K562 (cell line): ENCODE data around the gene GAL3ST3. TPM values are rescaled to one million over a fixed set of nuclear protein-coding genes. Genes with fewer than 3 reads are reported as not detected.

ENCODE experiments used
- ATAC-seq: fragments of 200-7000 bp; cut with Tn5 transposase; 3 replicates; pipeline ENCODE4 v1.9.1; 2020; ENCODE audit warnings: moderate library complexity
- BruUV-seq: library from RNA; stranded (reverse); fragments of 400-500 nt; replicated peaks from 2 replicates; lab custom pipeline; 2021; lab: Mats Ljungman, UMichigan
- CTCF ChIA-PET: fragments of 300-600 bp; formaldehyde crosslinking; extraction: SDS; loops from one replicate; lab custom pipeline; 2021; ENCODE audit warnings: low intra/inter-chr PET ratio; lab: Yijun Ruan, JAX
- POLR2A ChIA-PET: fragments of 300-600, 350-650 bp; sonication (Branson Sonifier 250); formaldehyde crosslinking; extraction: SDS; loops from one replicate; lab custom pipeline; 2021; ENCODE audit warnings: antibody characterized with exemption, inconsistent platforms; lab: Yijun Ruan, JAX
- DNase-seq, 4 experiments: peaks; one replicate each; pipeline versions ENCODE4 v3.0.0 to v3.0.0-alpha.2; 2011 to 2018; ENCODE audit warnings: low spot score in 3 of 4, mixed read lengths in 3 of 4; ENCODE audit errors: extremely low read depth in 1 of 4
- FAIRE-seq: peaks from 2 replicates; lab custom pipeline; 2011; peaks lifted over from hg19 to GRCh38; lab: Jason Lieb, UNC
- H2AFZ ChIP-seq: 2 replicates; pipeline ENCODE4 v1.6.0; 2011; ENCODE audit warnings: low read depth, low read length, control low read depth, inconsistent platforms
- H3K27ac ChIP-seq: fragments of 200-600 bp; 3 replicates; pipeline ENCODE4 v1.8.0; 2011; ENCODE audit warnings: low read depth, mild to moderate bottlenecking, control low read depth, inconsistent platforms, low read length, moderate library complexity, mixed read lengths; ENCODE audit errors: extremely low read depth
- H3K27me3 ChIP-seq, 2 experiments: fragments of 300-600 bp in 1 of 2; 2 replicates in 1 of 2; 3 replicates in 1 of 2; pipeline versions ENCODE4 v1.6.0 to v1.8.0; 2011; ENCODE audit warnings: inconsistent platforms in 2 of 2, low read length in 2 of 2, mild to moderate bottlenecking in 1 of 2, mixed read lengths in 1 of 2, moderate library complexity in 1 of 2; ENCODE audit not compliant: control insufficient read depth in 2 of 2, insufficient read depth in 2 of 2
- H3K36me3 ChIP-seq: fragments of 300-600 bp; 3 replicates; pipeline ENCODE4 v1.8.0; 2011; ENCODE audit warnings: mild to moderate bottlenecking, low read length, inconsistent platforms; ENCODE audit not compliant: control insufficient read depth, insufficient read depth
- H3K4me1 ChIP-seq, 2 experiments: fragments of 200-600 bp in 1 of 2; replicated peaks in 1 of 2; 2 replicates in 1 of 2; 3 replicates in 1 of 2; pipeline versions ENCODE4 v1.5.1 to v1.8.0; 2011; ENCODE audit warnings: inconsistent platforms in 2 of 2, low read length in 2 of 2, mild to moderate bottlenecking in 1 of 2, mixed read lengths in 1 of 2, moderate library complexity in 1 of 2; ENCODE audit not compliant: control insufficient read depth in 2 of 2, insufficient read depth in 2 of 2
- H3K4me2 ChIP-seq: 2 replicates; pipeline ENCODE4 v1.6.1; 2011; ENCODE audit warnings: low read length, control low read depth, inconsistent platforms, mixed read lengths; ENCODE audit not compliant: insufficient read depth
- H3K4me3 ChIP-seq: fragments of 200-600 bp; sonication (generic), shearing (Covaris generic); 2 replicates; pipeline ENCODE4 v1.5.1; 2016; ENCODE audit warnings: control low read depth, inconsistent platforms
- H3K79me2 ChIP-seq: fragments of 200-600 bp; 3 replicates; pipeline ENCODE4 v1.8.0; 2011; ENCODE audit warnings: low read length, inconsistent platforms; ENCODE audit not compliant: control insufficient read depth, insufficient read depth
- H3K9ac ChIP-seq, 2 experiments: 2 replicates each; pipeline versions ENCODE4 v1.6.0 to v1.6.1; 2011; ENCODE audit warnings: low read depth in 2 of 2, low read length in 2 of 2, control low read depth in 1 of 2, inconsistent platforms in 1 of 2, mild to moderate bottlenecking in 1 of 2, mixed read lengths in 1 of 2; ENCODE audit not compliant: insufficient read depth in 1 of 2
- H3K9me1 ChIP-seq: one replicate; pipeline ENCODE4 v1.6.0; 2011; ENCODE audit warnings: inconsistent platforms, mild to moderate bottlenecking, low read length, moderate library complexity; ENCODE audit not compliant: control insufficient read depth, insufficient read depth
- H3K9me3 ChIP-seq: replicated peaks from 2 replicates; pipeline ENCODE4 v1.5.1; 2011; ENCODE audit warnings: low read depth, low read length, inconsistent platforms; ENCODE audit not compliant: control insufficient read depth, insufficient read depth
- H4K20me1 ChIP-seq: replicated peaks from 2 replicates; pipeline ENCODE4 v1.6.1; 2011; ENCODE audit warnings: low read length, inconsistent platforms, mixed read lengths; ENCODE audit not compliant: control insufficient read depth, insufficient read depth
- BCL6 ChIP-seq: fragments of 250-450 bp; sonication (Bioruptor Pico); IDR thresholded peaks from 2 replicates; pipeline ENCODE4 v1.4.0; 2020
- CEBPG ChIP-seq, 3 experiments: fragments of 200-800 bp in 1 of 3; sonication (Bioruptor generic) in 1 of 3; sonication (generic) in 1 of 3; formaldehyde crosslinking in 1 of 3; IDR thresholded peaks in 2 of 3; conservative IDR thresholded peaks in 1 of 3; 2 replicates each; pipeline versions ENCODE4 v1.6.1 to v1.8.0; 2016 to 2022; ENCODE audit warnings: missing compliant biosample characterization in 2 of 3, missing genetic modification characterization in 2 of 3, mild to moderate bottlenecking in 1 of 3, missing genetic modification reagents in 1 of 3
- ELF2 ChIP-seq: fragments of 250-450 bp; sonication (Bioruptor Pico); IDR thresholded peaks from 2 replicates; pipeline ENCODE4 v1.5.0; 2021; ENCODE audit warnings: mild to moderate bottlenecking
- ESRRA ChIP-seq: fragments of 450-650 bp; IDR thresholded peaks from 2 replicates; pipeline ENCODE4 v1.6.1; 2014; ENCODE audit warnings: low read depth, mild to moderate bottlenecking, moderate library complexity, borderline replicate concordance
- MYC ChIP-seq, 2 experiments: fragments of 250-450 bp in 1 of 2; sonication (Bioruptor Pico) in 1 of 2; IDR thresholded peaks; 2 replicates each; pipeline versions ENCODE4 v1.5.1 to v1.6.1; 2012 to 2021; ENCODE audit warnings: low read depth in 2 of 2, borderline replicate concordance in 1 of 2, improper control_type of control experiment in 1 of 2, low read length in 1 of 2, mild to moderate bottlenecking in 1 of 2, moderate library complexity in 1 of 2
- TEAD1 ChIP-seq, 2 experiments: fragments of 450-650 bp in 1 of 2; sonication (generic) in 1 of 2; formaldehyde crosslinking; IDR thresholded peaks; 2 replicates each; pipeline versions ENCODE4 v1.4.0 to v1.8.0; 2020 to 2022; ENCODE audit warnings: mild to moderate bottlenecking in 2 of 2, missing genetic modification reagents in 1 of 2
- TOE1 ChIP-seq, 2 experiments: fragments of 450-650 bp in 1 of 2; sonication (generic) in 1 of 2; formaldehyde crosslinking in 1 of 2; IDR thresholded peaks; 2 replicates each; pipeline versions ENCODE4 v1.7.1 to v1.8.0; 2016 to 2022; ENCODE audit warnings: borderline replicate concordance in 2 of 2, mild to moderate bottlenecking in 2 of 2, antibody characterized with exemption in 1 of 2, inconsistent platforms in 1 of 2, low read depth in 1 of 2, missing genetic modification reagents in 1 of 2, moderate library complexity in 1 of 2
- XRCC5 ChIP-seq: fragments of 200-400 bp; formaldehyde crosslinking; IDR thresholded peaks from 2 replicates; pipeline ENCODE4 v1.6.1; 2017; ENCODE audit warnings: low read depth, mild to moderate bottlenecking, low read length
- ZNF76 ChIP-seq: fragments of 250-450 bp; sonication (Bioruptor Pico); IDR thresholded peaks from 2 replicates; pipeline ENCODE4 v1.4.0; 2020; ENCODE audit warnings: mild to moderate bottlenecking, moderate library complexity, borderline replicate concordance
- WGBS: fragments of 100-300 bp; shearing (Covaris generic); methylation state at CpG from one replicate; pipeline ENCODE4 v1.1.6; 2016; ENCODE audit warnings: low coverage, mixed read lengths; ENCODE audit not compliant: insufficient coverage; ENCODE audit errors: missing lambda C conversion rate; 5-methylcytosine and 5-hydroxymethylcytosine counted together
- in situ Hi-C: fragments of 300-500 bp; cut with MboI; formaldehyde crosslinking; loops from 4 replicates; pipeline ENCODE4 v1.15.0; 2018; ENCODE audit warnings: inconsistent platforms, mixed read lengths
- intact Hi-C: fragments of 100-400 bp; cut with micrococcal nuclease; formaldehyde crosslinking; loops from 2 replicates; pipeline ENCODE4 v1.14.2; 2022
- polyA plus RNA-seq, 8 experiments: library from polyadenylated mRNA; depleted of rRNA in 4 of 8; stranded (reverse) in 5 of 8; unstranded in 3 of 8; fragments of >200 nt; fragmentation: Nextera tagmentation in 2 of 8; fragmentation: Illumina TruSeq in 1 of 8; extraction: Ambion mirVana in 2 of 8; extraction: Trizol in 1 of 8; gene quantifications; 2 replicates each; pipeline versions ENCODE4 v1.2.1 to v1.2.3, GENCODE V29; 2011 to 2014; ENCODE audit warnings: inconsistent platforms in 1 of 8, missing spikeins in 1 of 8
- total RNA-seq, 7 experiments: library from RNA; depleted of rRNA in 6 of 7; stranded (reverse); fragments of >200 nt in 6 of 7; fragmentation: Illumina TruSeq in 2 of 7; extraction: Trizol in 2 of 7; gene quantifications; 2 replicates each; pipeline versions ENCODE4 v1.2.1 to v1.2.3, GENCODE V29; 2011 to 2021; ENCODE audit warnings: low replicate concordance in 1 of 7
- TF ChIP-seq, protein P1 (sequence below): fragments of 250-450 bp; sonication (Bioruptor Pico); IDR thresholded peaks from 2 replicates; pipeline ENCODE4 v1.4.0; 2020; ENCODE audit warnings: mild to moderate bottlenecking
- TF ChIP-seq, protein P2 (sequence below): IDR thresholded peaks from 2 replicates; pipeline ENCODE4 v1.6.1; 2011; ENCODE audit warnings: borderline replicate concordance, low read depth, mild to moderate bottlenecking, moderate library complexity, low read length; ENCODE audit not compliant: insufficient read depth, poor library complexity, severe bottlenecking
- TF ChIP-seq, protein P3 (sequence below): fragments of 200-800 bp; sonication (Bioruptor generic); IDR thresholded peaks from 2 replicates; pipeline ENCODE4 v1.6.1; 2017; ENCODE audit warnings: missing genetic modification characterization, missing compliant biosample characterization

Gene GAL3ST3
- total and polyA plus RNA-seq, 9 of the 15 experiments (the other 6 are each of a cell fraction or from before 2014, with no cell fraction given), result not detected

GRCh38 chr11:66068923-66069714 lies 20.2 kb upstream of the GAL3ST3 start:
- DNase-seq (peak in 1 of 4 experiments; percentile 49), ATAC-seq (peak; percentile 5), FAIRE-seq (peak; percentile 70)
- Histone ChIP-seq H3K27me3 (no peaks in the 10 kb centered on the region), H3K36me3 (peaks cover 66% of the 10 kb centered on the region), H3K9ac (peak overlapping the region; percentile 60 to 92), H3K27ac (peak overlapping the region; percentile 64), H4K20me1 (peaks cover 4% of the 10 kb centered on the region; the same call in 1 of the 2 replicates), H3K4me1 (peaks cover 19 to 31% of the 10 kb centered on the region in 2 experiments), H3K79me2 (peaks cover 34% of the 10 kb centered on the region), H2AFZ (peak overlapping the region; percentile 75), H3K4me2 (peak overlapping the region; percentile 83), H3K9me3 (no peaks in the 10 kb centered on the region), H3K4me3 (peak overlapping the region; percentile 72), H3K9me1 (no peaks in the 10 kb centered on the region)
- TSS peak; percentile 27 for BruUV-seq
- ChIA-PET CTCF (interaction anchor here (0.5 to 1.2 kb wide), 3 partner anchors 62 to 80 kb away, joined by 3 to 4 read pairs (median 3); no protein-coding TSS in a partner anchor), POLR2A (interaction anchor here (0.6 to 5.5 kb wide), 7 partner anchors 10 to 1193 kb away, joined by 3 to 47 read pairs (median 4); no protein-coding TSS in a partner anchor)
- intact Hi-C loops (loop anchor here (1.0 to 5.0 kb wide), 2 partner anchors 65 to 67 kb away; partner anchors contain the start of genes BANF1 and EIF1AD), in situ Hi-C loops (no loop called here)
- 40% methylated on average over 14 of the region's 14 CpGs for WGBS
- TF ChIP-seq, protein P1, sequence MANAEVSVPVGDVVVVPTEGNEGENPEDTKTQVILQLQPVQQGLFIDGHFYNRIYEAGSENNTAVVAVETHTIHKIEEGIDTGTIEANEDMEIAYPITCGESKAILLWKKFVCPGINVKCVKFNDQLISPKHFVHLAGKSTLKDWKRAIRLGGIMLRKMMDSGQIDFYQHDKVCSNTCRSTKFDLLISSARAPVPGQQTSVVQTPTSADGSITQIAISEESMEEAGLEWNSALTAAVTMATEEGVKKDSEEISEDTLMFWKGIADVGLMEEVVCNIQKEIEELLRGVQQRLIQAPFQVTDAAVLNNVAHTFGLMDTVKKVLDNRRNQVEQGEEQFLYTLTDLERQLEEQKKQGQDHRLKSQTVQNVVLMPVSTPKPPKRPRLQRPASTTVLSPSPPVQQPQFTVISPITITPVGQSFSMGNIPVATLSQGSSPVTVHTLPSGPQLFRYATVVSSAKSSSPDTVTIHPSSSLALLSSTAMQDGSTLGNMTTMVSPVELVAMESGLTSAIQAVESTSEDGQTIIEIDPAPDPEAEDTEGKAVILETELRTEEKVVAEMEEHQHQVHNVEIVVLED, result no peak
- TF ChIP-seq, protein P2, sequence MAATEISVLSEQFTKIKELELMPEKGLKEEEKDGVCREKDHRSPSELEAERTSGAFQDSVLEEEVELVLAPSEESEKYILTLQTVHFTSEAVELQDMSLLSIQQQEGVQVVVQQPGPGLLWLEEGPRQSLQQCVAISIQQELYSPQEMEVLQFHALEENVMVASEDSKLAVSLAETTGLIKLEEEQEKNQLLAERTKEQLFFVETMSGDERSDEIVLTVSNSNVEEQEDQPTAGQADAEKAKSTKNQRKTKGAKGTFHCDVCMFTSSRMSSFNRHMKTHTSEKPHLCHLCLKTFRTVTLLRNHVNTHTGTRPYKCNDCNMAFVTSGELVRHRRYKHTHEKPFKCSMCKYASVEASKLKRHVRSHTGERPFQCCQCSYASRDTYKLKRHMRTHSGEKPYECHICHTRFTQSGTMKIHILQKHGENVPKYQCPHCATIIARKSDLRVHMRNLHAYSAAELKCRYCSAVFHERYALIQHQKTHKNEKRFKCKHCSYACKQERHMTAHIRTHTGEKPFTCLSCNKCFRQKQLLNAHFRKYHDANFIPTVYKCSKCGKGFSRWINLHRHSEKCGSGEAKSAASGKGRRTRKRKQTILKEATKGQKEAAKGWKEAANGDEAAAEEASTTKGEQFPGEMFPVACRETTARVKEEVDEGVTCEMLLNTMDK, result peak; percentile 1
- TF ChIP-seq TOE1 (IDR thresholded peaks at IDR 0.05; ENCODE audit: borderline replicate concordance) (no peak), TOE1 (CRISPR knock-in tag; IDR thresholded peaks at IDR 0.05; ENCODE audit: borderline replicate concordance, low read depth) (0 out of 2 replicates have a peak, but pooled peaks have one; percentile 19), MYC (IDR thresholded peaks at IDR 0.05; ENCODE audit: low read depth, low read length) (no peak), MYC (CRISPR knock-in tag; IDR thresholded peaks at IDR 0.05; ENCODE audit: borderline replicate concordance, low read depth) (peak; percentile 61; the same call in 1 of the 2 replicates), XRCC5 (no peak), BCL6 (no peak), ZNF76 (CRISPR knock-in tag) (0 out of 2 replicates have a peak, but pooled peaks have one; percentile 62), TEAD1 (CRISPR knock-in tag; IDR thresholded peaks at IDR 0.05) (0 out of 4 replicates have a peak, but pooled peaks of 1 of the 2 experiments have one; percentile 36), ELF2 (CRISPR knock-in tag) (0 out of 2 replicates have a peak, but pooled peaks have one; percentile 10), CEBPG (CRISPR knock-in tag; IDR thresholded peaks at IDR 0.05) (no peak), CEBPG (tag; conservative IDR thresholded peaks at IDR 0.05 in 1 of 2, IDR thresholded peaks at IDR 0.05 in 1 of 2) (no peak), ESRRA (peak; percentile 99)
- TF ChIP-seq, protein P3, sequence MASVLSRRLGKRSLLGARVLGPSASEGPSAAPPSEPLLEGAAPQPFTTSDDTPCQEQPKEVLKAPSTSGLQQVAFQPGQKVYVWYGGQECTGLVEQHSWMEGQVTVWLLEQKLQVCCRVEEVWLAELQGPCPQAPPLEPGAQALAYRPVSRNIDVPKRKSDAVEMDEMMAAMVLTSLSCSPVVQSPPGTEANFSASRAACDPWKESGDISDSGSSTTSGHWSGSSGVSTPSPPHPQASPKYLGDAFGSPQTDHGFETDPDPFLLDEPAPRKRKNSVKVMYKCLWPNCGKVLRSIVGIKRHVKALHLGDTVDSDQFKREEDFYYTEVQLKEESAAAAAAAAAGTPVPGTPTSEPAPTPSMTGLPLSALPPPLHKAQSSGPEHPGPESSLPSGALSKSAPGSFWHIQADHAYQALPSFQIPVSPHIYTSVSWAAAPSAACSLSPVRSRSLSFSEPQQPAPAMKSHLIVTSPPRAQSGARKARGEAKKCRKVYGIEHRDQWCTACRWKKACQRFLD (CRISPR knock-in tag), result 0 out of 2 replicates have a peak, but pooled peaks have one; percentile 16
